ENCODE data around the gene FAM241B. TPM values are rescaled to one million over a fixed set of nuclear protein-coding genes. Genes with fewer than 3 reads are reported as not detected.

The FAM241B gene
- total and polyA plus RNA-seq, 2 of the 4 experiments (the other 2 are of a cell fraction), result 0.18 to 1.4 TPM

GRCh38 chr10:69640196-69640980 lies 10.3 kb downstream of the FAM241B start (continued):
- TF ChIP-seq CTCF (conservative IDR thresholded peaks at IDR 0.05; ENCODE audit: low read depth, low read length) (no peak), SMC3 (IDR thresholded peaks at IDR 0.05; ENCODE audit: low read depth, low read length) (no peak), MAFK (IDR thresholded peaks at IDR 0.05; ENCODE audit: low read depth, low read length) (no peak), MXI1 (IDR thresholded peaks at IDR 0.05; ENCODE audit: borderline replicate concordance, low read depth, low read length) (no peak), USF2 (IDR thresholded peaks at IDR 0.05; ENCODE audit: low read depth, low read length) (no peak)

Measured in IMR-90 (cell line).